GM23248 (cell line): ENCODE data around the gene KIF25. TPM values are rescaled to one million over a fixed set of nuclear protein-coding genes. Genes with fewer than 3 reads are reported as not detected.

Source experiments
- DNase-seq: peaks from one replicate; pipeline ENCODE4 v3.0.0-alpha.2; 2015
- H2AFZ ChIP-seq: fragments of 200-600 bp; sonication (generic); 2 replicates; pipeline ENCODE4 v1.6.1; 2016; ENCODE audit warnings: antibody characterized with exemption
- H3F3A ChIP-seq: fragments of 200-600 bp; sonication (generic); 2 replicates; pipeline ENCODE4 v1.6.1; 2016; ENCODE audit warnings: mild to moderate bottlenecking, antibody characterized with exemption, mixed run types; ENCODE audit not compliant: insufficient read depth
- H3K27ac ChIP-seq: fragments of 200-600 bp; sonication (generic); 2 replicates; pipeline ENCODE4 v1.5.1; 2016; ENCODE audit warnings: mild to moderate bottlenecking
- H3K27me3 ChIP-seq: fragments of 200-600 bp; sonication (generic); replicated peaks from 2 replicates; pipeline ENCODE4 v1.6.1; 2016; ENCODE audit warnings: mild to moderate bottlenecking; ENCODE audit not compliant: insufficient read depth
- H3K36me3 ChIP-seq: fragments of 200-600 bp; sonication (generic); 2 replicates; pipeline ENCODE4 v1.6.1; 2016; ENCODE audit warnings: low read depth, mild to moderate bottlenecking
- H3K4me1 ChIP-seq: fragments of 200-600 bp; sonication (generic); 2 replicates; pipeline ENCODE4 v1.6.1; 2016; ENCODE audit warnings: mild to moderate bottlenecking; ENCODE audit not compliant: insufficient read depth
- H3K4me2 ChIP-seq: fragments of 200-600 bp; sonication (generic); one replicate; pipeline ENCODE4 v1.6.1; 2016; ENCODE audit warnings: mild to moderate bottlenecking; ENCODE audit not compliant: unreplicated experiment
- H3K4me3 ChIP-seq: fragments of 200-600 bp; sonication (generic); 2 replicates; pipeline ENCODE4 v1.5.1; 2016; ENCODE audit warnings: mild to moderate bottlenecking
- H3K79me2 ChIP-seq: fragments of 200-600 bp; sonication (generic); 2 replicates; pipeline ENCODE4 v1.6.1; 2016; ENCODE audit warnings: mild to moderate bottlenecking; ENCODE audit not compliant: insufficient read depth
- H3K9ac ChIP-seq: fragments of 200-600 bp; sonication (generic); 2 replicates; pipeline ENCODE4 v1.6.1; 2016; ENCODE audit warnings: mild to moderate bottlenecking
- H3K9me2 ChIP-seq: fragments of 200-600 bp; sonication (generic); 2 replicates; pipeline ENCODE4 v1.6.1; 2016; ENCODE audit warnings: mixed run types, mild to moderate bottlenecking, moderate library complexity; ENCODE audit not compliant: insufficient read depth
- H3K9me3 ChIP-seq: fragments of 200-600 bp; sonication (generic); one replicate; pipeline ENCODE4 v1.6.1; 2017; ENCODE audit warnings: low read depth
- H4K20me1 ChIP-seq: fragments of 200-600 bp; sonication (generic); 2 replicates; pipeline ENCODE4 v1.6.0; 2016; ENCODE audit not compliant: insufficient read depth
- EZH2 ChIP-seq: fragments of 200-600 bp; sonication (generic); IDR thresholded peaks from 2 replicates; pipeline ENCODE4 v1.6.1; 2018; ENCODE audit warnings: antibody characterized with exemption, mild to moderate bottlenecking; ENCODE audit not compliant: insufficient read depth, poor library complexity, severe bottlenecking
- EZH2phosphoT487 ChIP-seq: fragments of 200-600 bp; sonication (generic); IDR thresholded peaks from 2 replicates; pipeline ENCODE4 v1.6.1; 2018; ENCODE audit warnings: antibody characterized with exemption, moderate library complexity, mild to moderate bottlenecking, low read depth; ENCODE audit not compliant: insufficient read depth
- WGBS, 2 experiments: methylation state at CpG; one replicate each; pipeline ENCODE4 v1.1.6; 2015 to 2017; ENCODE audit warnings: low lambda C conversion rate in 2 of 2, low coverage in 1 of 2; ENCODE audit errors: missing lambda C conversion rate in 2 of 2; 5-methylcytosine and 5-hydroxymethylcytosine counted together
- in situ Hi-C: fragments of 300-500 bp; cut with MboI; formaldehyde crosslinking; loops from 2 replicates; pipeline ENCODE4 v1.15.0; 2020
- polyA plus RNA-seq: library from polyadenylated mRNA; unstranded; fragments of >200 nt; fragmentation: Nextera tagmentation; extraction: Ambion mirVana; gene quantifications from 2 replicates; pipeline ENCODE4 v1.2.1, GENCODE V29; 2016
- total RNA-seq: library from RNA; depleted of rRNA; stranded (reverse); fragments of >200 nt; shearing (Covaris generic); gene quantifications from 2 replicates; pipeline ENCODE4 v1.2.3, GENCODE V29; 2014

Gene KIF25
- total and polyA plus RNA-seq, 2 experiments from 2014 or later, result not detected

DNA sequence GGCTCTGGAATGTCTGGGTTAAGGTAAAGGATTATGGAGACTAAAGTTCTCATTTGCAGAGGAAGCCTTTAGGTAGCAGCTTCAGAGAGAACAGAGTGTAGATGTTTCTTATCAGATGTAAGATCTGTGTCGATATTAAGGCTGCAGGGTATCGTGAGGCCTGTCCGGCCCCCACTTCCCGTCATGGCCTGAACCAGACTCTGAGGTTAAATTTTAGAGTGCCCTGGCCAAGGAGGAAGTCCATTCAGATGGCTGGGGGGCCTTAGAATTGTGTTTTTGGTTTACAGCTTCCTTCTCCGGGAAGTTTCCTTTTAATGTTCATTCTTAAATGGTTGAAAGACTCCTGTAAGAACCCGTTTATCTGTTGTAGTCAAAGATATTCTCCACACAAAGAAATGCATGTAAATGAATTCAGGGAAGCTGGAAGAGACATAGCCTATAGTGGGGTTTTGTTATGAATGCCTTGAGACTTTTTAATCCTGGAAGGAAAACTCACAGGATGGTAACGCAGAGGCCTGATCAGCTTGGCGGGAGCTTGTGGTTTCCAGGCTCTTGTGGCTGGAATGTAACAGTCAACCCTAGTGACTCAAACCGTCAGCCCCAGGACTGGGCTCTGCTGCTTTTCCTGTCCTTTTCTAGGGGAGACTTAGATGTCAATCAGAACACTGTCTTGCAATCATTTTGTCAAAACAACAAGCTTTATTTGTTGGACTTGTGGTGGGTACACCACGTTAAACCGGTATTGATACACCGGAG lies 34.7 kb downstream of the KIF25 start:
- H2AFZ ChIP-seq, result no peak overlapping the region
- peak overlapping the region; percentile 24 for H3K27ac ChIP-seq
- H3K9ac ChIP-seq, result no peak overlapping the region
- peaks cover 24% of the 10 kb centered on the region for H3K4me1 ChIP-seq
- H3K4me2 ChIP-seq, result peak overlapping the region; percentile 36
- no peak for TF ChIP-seq EZH2phosphoT487
- TF ChIP-seq EZH2, result no peak
- no peaks in the 10 kb centered on the region for H3K9me3 ChIP-seq
- H4K20me1 ChIP-seq, result no peaks in the 10 kb centered on the region
- 59 to 62% methylated on average over 12 of the region's 12 CpGs for WGBS, 2 experiments
- H3K79me2 ChIP-seq, result no peaks in the 10 kb centered on the region
- peak; percentile 90 for DNase-seq
- H3K4me3 ChIP-seq, result no peak overlapping the region
- no peaks in the 10 kb centered on the region for H3K9me2 ChIP-seq
- no peaks in the 10 kb centered on the region for H3K36me3 ChIP-seq
- no peaks in the 10 kb centered on the region for H3K27me3 ChIP-seq
- in situ Hi-C loops, result no loop called here
- H3F3A ChIP-seq, result peaks cover 39% of the 10 kb centered on the region

DNA sequence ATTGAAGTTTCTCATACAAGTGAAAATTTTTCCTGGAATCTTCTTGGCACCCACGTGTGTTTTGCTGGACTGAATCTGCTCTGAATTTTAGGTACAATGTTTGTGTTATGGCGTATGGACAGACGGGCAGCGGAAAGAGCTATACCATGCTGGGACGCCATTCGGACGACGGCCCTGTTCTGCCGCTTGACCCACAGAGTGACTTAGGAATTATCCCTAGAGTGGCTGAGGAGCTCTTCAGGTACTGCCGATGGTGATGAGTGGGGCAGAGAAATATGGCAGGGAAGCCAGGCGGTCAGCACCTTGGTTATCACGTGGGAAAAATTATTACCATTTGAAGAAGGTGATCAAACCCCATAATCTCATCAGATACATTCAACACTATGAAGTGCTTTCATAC lies 36.3 kb downstream of the KIF25 start:
- Histone ChIP-seq H3K9me2 (no peaks in the 10 kb centered on the region), H4K20me1 (no peaks in the 10 kb centered on the region), H3K36me3 (no peaks in the 10 kb centered on the region), H3K79me2 (no peaks in the 10 kb centered on the region), H3K27ac (no peak overlapping the region), H3K27me3 (no peaks in the 10 kb centered on the region), H3K4me2 (no peak overlapping the region), H3F3A (peaks cover 39% of the 10 kb centered on the region), H2AFZ (no peak overlapping the region), H3K9ac (no peak overlapping the region), H3K4me3 (no peak overlapping the region), H3K9me3 (no peaks in the 10 kb centered on the region), H3K4me1 (peaks cover 24% of the 10 kb centered on the region)
- DNase-seq, result no peak
- in situ Hi-C loops, result no loop called here
- WGBS, 2 experiments, result 93% methylated on average over 12 of the region's 12 CpGs
- no peak for TF ChIP-seq EZH2
- TF ChIP-seq EZH2phosphoT487, result no peak

DNA sequence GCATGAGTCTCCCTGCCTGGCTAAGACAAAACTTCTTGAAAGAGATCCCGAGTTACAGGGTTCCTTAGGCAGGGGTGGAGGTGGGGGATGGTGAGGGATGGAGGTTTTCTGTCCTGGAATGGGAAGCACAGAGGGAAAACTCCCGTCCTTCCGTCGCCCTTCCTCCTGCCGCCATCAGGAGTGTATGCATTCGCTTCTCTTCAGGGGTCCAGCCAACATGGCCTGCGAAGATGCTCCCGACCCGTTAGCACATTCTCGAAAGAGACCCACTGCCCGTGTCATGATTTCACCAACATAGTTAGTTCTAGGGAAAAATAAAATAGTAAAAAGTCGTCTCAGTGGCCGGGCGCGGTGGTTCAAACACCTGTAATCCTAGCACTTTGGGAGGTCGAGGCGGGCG lies 37.1 kb downstream of the KIF25 start:
- Histone ChIP-seq H3F3A (peaks cover 39% of the 10 kb centered on the region), H3K4me2 (no peak overlapping the region), H4K20me1 (no peaks in the 10 kb centered on the region), H3K9me3 (no peaks in the 10 kb centered on the region), H3K36me3 (no peaks in the 10 kb centered on the region), H3K27ac (no peak overlapping the region), H3K4me3 (no peak overlapping the region), H2AFZ (no peak overlapping the region), H3K79me2 (no peaks in the 10 kb centered on the region), H3K9ac (no peak overlapping the region), H3K27me3 (no peaks in the 10 kb centered on the region), H3K9me2 (no peaks in the 10 kb centered on the region), H3K4me1 (peaks cover 24% of the 10 kb centered on the region)
- no peak for TF ChIP-seq EZH2
- TF ChIP-seq EZH2phosphoT487, result no peak
- no peak for DNase-seq
- 97 to 98% methylated on average over 18 of the region's 18 CpGs for WGBS, 2 experiments
- in situ Hi-C loops, result no loop called here

DNA sequence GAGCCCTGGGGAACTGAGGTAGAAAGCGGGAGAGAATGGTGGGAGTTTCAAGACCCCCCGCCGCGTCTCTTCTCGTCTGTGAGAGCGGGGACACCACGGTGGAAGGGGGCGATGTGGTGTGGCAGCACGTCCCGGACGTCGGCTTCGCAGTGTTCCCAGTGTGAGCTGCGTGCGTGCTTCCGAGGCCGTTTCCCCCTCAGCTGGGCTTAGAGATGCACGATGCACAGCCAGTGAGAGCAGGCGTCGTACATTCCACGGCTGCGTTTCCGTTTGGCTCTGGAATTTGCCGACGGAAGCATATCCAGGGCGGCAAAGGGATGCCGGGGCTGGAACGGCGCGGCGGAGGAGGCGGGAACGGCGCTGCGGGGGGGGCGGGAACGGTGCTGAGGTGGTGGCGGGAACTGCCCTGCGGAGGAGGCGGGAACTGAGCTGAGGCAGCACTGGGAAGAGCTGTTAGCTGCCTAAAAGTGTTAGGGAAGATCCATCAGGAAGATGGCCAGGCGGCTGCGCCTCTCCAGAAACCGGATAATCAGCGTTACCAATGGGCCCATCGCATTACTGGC lies 37.7 kb downstream of the KIF25 start:
- peaks cover 24% of the 10 kb centered on the region for H3K4me1 ChIP-seq
- WGBS, 2 experiments, result 17 to 22% methylated on average over 36 to 45 of the region's 45 CpGs
- H3K27ac ChIP-seq, result no peak overlapping the region

More for the DNA sequence above, 37.7 kb downstream of the KIF25 start:
- H2AFZ ChIP-seq, result peak overlapping the region; percentile 75
- no peaks in the 10 kb centered on the region for H4K20me1 ChIP-seq
- peak; percentile 67 for DNase-seq
- H3K4me3 ChIP-seq, result peak overlapping the region; percentile 66
- in situ Hi-C loops, result no loop called here
- peak overlapping the region; percentile 81 for H3K4me2 ChIP-seq
- TF ChIP-seq EZH2phosphoT487 (no peak), EZH2 (no peak)
- peaks cover 39% of the 10 kb centered on the region for H3F3A ChIP-seq
- peak overlapping the region; percentile 54 for H3K9ac ChIP-seq
- H3K27me3 ChIP-seq, result no peaks in the 10 kb centered on the region
- H3K79me2 ChIP-seq, result no peaks in the 10 kb centered on the region
- no peaks in the 10 kb centered on the region for H3K9me2 ChIP-seq
- H3K9me3 ChIP-seq, result no peaks in the 10 kb centered on the region
- H3K36me3 ChIP-seq, result no peaks in the 10 kb centered on the region
